Stomach (tissue), 4 donors: ENCODE measurements around the gene ARID1B.

Source experiments
- CTCF ChIP-seq, 7 experiments: fragments of 450-650 bp in 4 of 7; fragments of 200-600 bp in 3 of 7; sonication (generic) in 3 of 7; IDR thresholded peaks; one replicate each; pipeline ENCODE4 v1.5.1; 2016 to 2019; ENCODE audit warnings: antibody characterized with exemption in 7 of 7, control low read depth in 2 of 7, mild to moderate bottlenecking in 1 of 7
- POLR2A ChIP-seq, 4 donors: fragments of 450-650 bp; IDR thresholded peaks; one replicate each; pipeline ENCODE4 v1.6.1; 2016; ENCODE audit warnings: antibody characterized with exemption in 4 of 4, control low read depth in 2 of 4, mild to moderate bottlenecking in 1 of 4, moderate library complexity in 1 of 4
- POLR2AphosphoS5 ChIP-seq, 3 donors: sonication (generic); formaldehyde crosslinking; IDR thresholded peaks; one replicate each; pipeline ENCODE4 v1.6.1; 2016; ENCODE audit warnings: antibody characterized with exemption in 3 of 3

- TF ChIP-seq CTCF (IDR thresholded peaks at IDR 0.05): no peak
- no peak for TF ChIP-seq POLR2A (IDR thresholded peaks at IDR 0.05)
- no peak for TF ChIP-seq POLR2AphosphoS5 (IDR thresholded peaks at IDR 0.05)
Measured at GRCh38 chr6:157194643-157195042, 417.5 kb downstream of the ARID1B start.
